ENCODE data around the gene ECSCR. TPM values are rescaled to one million over a fixed set of nuclear protein-coding genes. Genes with fewer than 3 reads are reported as not detected.

ECSCR gene
- total and polyA plus RNA-seq, 10 of the 15 experiments (the other 5 are each of a cell fraction or from before 2014, with no cell fraction given) = 0.15 to 0.83 (median 0.23) TPM; not detected in 3

GRCh38 chr5:139403787-139404483 is 58.6 kb downstream of the ECSCR start, which contains the start of gene SPATA24 (continued):
- TF ChIP-seq IRF5 (IDR thresholded peaks at IDR 0.05; ENCODE audit: borderline replicate concordance) (no peak), SMARCA5 (IDR thresholded peaks at IDR 0.05) (no peak), SMC3 (IDR thresholded peaks at IDR 0.05; ENCODE audit: borderline replicate concordance, low read length) (no peak), SMAD1 (IDR thresholded peaks at IDR 0.05; ENCODE audit: low read depth, partially characterized antibody) (no peak), MTA3 (IDR thresholded peaks at IDR 0.05; ENCODE audit: borderline replicate concordance, low read length) (no peak), ELK1 (IDR thresholded peaks at IDR 0.05; ENCODE audit: low read depth, low read length) (no peak), MEF2B (IDR thresholded peaks at IDR 0.05; ENCODE audit: partially characterized antibody, poor library complexity, severe bottlenecking) (peak; percentile 59), SIX5 (IDR thresholded peaks at IDR 0.05; ENCODE audit: low read depth, low read length, severe bottlenecking) (no peak), EGR1 (IDR thresholded peaks at IDR 0.05; ENCODE audit: borderline replicate concordance in 1 of 2, low read depth in 2 of 2, low read length in 2 of 2) (peak; percentile 66 to 94), CBX5 (IDR thresholded peaks at IDR 0.05; ENCODE audit: low read depth) (no peak), GATAD2B (conservative IDR thresholded peaks at IDR 0.05; ENCODE audit: low read depth) (no peak), ZNF274 (IDR thresholded peaks at IDR 0.05; ENCODE audit: insufficient read depth, insufficient read length) (no peak), BHLHE40 (IDR thresholded peaks at IDR 0.05; ENCODE audit: borderline replicate concordance in 1 of 2, low read depth in 2 of 2, low read length in 1 of 2) (peak; percentile 21 to 63; a peak in 1 of 4 replicates), MXI1 (IDR thresholded peaks at IDR 0.05; ENCODE audit: low read depth, low read length) (peak; percentile 92), STAT3 (IDR thresholded peaks at IDR 0.05; ENCODE audit: low read depth, low read length) (no peak), MLLT1 (IDR thresholded peaks at IDR 0.05) (peak; percentile 98), CREB1 (IDR thresholded peaks at IDR 0.05; ENCODE audit: low read depth) (peak; percentile 91), SREBF1 (IDR thresholded peaks at IDR 0.05; ENCODE audit: low read length) (no peak), ZBTB33 (IDR thresholded peaks at IDR 0.05) (no peak), PBX3 (IDR thresholded peaks at IDR 0.05; ENCODE audit: insufficient replicate concordance, low read depth, low read length) (peak; percentile 52), STAT1 (conservative IDR thresholded peaks at IDR 0.05) (no peak), RAD21 (IDR thresholded peaks at IDR 0.05; ENCODE audit: insufficient read depth, low read depth, low read length) (no peak), NFYB (IDR thresholded peaks at IDR 0.05; ENCODE audit: insufficient read depth, low read depth, low read length) (peak; percentile 88), CHD1 (IDR thresholded peaks at IDR 0.05; ENCODE audit: low read depth, low read length) (no peak)

Measured in GM12878 (cell line).